ENCODE data around the gene PIEZO2. TPM values are rescaled to one million over a fixed set of nuclear protein-coding genes. Genes with fewer than 3 reads are reported as not detected.

The PIEZO2 gene
- polyA plus RNA-seq, 1 experiment, result 2.8 TPM

GRCh38 chr18:10997885-10998284 is 151.5 kb downstream of the PIEZO2 start:
- Histone ChIP-seq H3K4me3 (ENCODE audit: low read depth, low read length) (no peak overlapping the region), H3K27ac (ENCODE audit: low read depth, low read length) (no peak overlapping the region), H3K27me3 (ENCODE audit: control insufficient read depth, insufficient read depth, low read length) (no peaks in the 10 kb centered on the region), H3K9me3 (ENCODE audit: control insufficient read depth, insufficient read depth, low read length) (no peaks in the 10 kb centered on the region; the same call in 1 of the 2 replicates)
- ChIA-PET POLR2A (no interaction called here), CTCF (no interaction called here)
- DNase-seq (ENCODE audit: low read depth, low spot score), result no peak
- no peak for TF ChIP-seq CTCF (IDR thresholded peaks at IDR 0.05; ENCODE audit: low read depth, low read length)

DNA sequence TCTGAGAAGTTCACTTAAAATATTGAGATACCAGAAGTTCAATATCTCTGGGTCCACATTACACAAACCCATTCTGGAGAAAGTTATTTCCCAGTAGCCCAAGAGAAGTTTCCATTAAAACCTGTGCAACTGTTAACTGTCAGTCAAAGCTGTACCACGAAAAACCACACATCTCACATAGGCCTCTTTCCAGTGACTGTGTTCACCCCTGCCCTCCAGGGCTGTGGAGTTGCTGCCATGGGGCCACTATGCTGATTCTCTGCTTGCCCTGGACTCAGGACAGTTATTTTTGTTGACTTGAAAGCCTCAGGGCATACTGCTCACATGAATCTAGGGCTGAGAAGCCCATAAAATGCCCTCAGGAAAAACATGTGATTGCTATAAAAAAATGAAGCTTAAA is 153.8 kb downstream of the PIEZO2 start:
- CTCF ChIA-PET, result no interaction called here
- POLR2A ChIA-PET, result no interaction called here
- DNase-seq (ENCODE audit: low read depth, low spot score), result no peak

GRCh38 chr18:10989486-10989885 is 159.9 kb downstream of the PIEZO2 start:
- no peak overlapping the region for H3K27ac ChIP-seq (ENCODE audit: low read depth, low read length)
- no peak overlapping the region for H3K4me3 ChIP-seq (ENCODE audit: low read depth, low read length)
- H3K9me3 ChIP-seq (ENCODE audit: control insufficient read depth, insufficient read depth, low read length), result no peaks in the 10 kb centered on the region
- DNase-seq (ENCODE audit: low read depth, low spot score), result no peak
- no peaks in the 10 kb centered on the region for H3K27me3 ChIP-seq (ENCODE audit: control insufficient read depth, insufficient read depth, low read length)
- ChIA-PET POLR2A (no interaction called here), CTCF (no interaction called here)
- TF ChIP-seq CTCF (IDR thresholded peaks at IDR 0.05; ENCODE audit: low read depth, low read length), result no peak

More for the DNA sequence above, 153.8 kb downstream of the PIEZO2 start:
- Histone ChIP-seq H3K27ac (ENCODE audit: low read depth, low read length) (no peak overlapping the region), H3K27me3 (ENCODE audit: control insufficient read depth, insufficient read depth, low read length) (no peaks in the 10 kb centered on the region), H3K4me3 (ENCODE audit: low read depth, low read length) (no peak overlapping the region), H3K9me3 (ENCODE audit: control insufficient read depth, insufficient read depth, low read length) (no peaks in the 10 kb centered on the region; the same call in 1 of the 2 replicates)
- TF ChIP-seq CTCF (IDR thresholded peaks at IDR 0.05; ENCODE audit: low read depth, low read length), result no peak

DNA sequence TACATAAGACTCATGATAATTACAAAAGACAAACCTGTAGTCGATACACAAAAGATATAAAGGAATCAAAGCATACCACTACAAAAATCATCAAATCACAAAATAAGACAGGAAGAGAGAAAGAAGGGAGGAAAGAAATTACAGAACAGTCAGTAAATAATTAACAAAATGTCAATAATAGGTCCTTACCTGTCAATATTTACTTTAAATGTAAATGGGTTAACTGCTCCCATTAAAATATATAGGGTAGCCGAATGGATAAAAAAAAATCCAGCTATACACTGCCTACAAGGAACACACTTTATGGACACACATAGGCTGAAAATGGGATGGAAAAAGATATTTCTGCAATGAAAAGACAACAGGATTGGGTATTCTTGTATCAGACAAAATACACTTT is 163.7 kb downstream of the PIEZO2 start:
- no peaks in the 10 kb centered on the region for H3K9me3 ChIP-seq (ENCODE audit: control insufficient read depth, insufficient read depth, low read length)
- CTCF ChIA-PET, result no interaction called here
- no peak for DNase-seq (ENCODE audit: low read depth, low spot score)
- no peak overlapping the region for H3K4me3 ChIP-seq (ENCODE audit: low read depth, low read length)
- POLR2A ChIA-PET, result no interaction called here
- H3K27me3 ChIP-seq (ENCODE audit: control insufficient read depth, insufficient read depth, low read length), result no peaks in the 10 kb centered on the region
- no peak overlapping the region for H3K27ac ChIP-seq (ENCODE audit: low read depth, low read length)
- TF ChIP-seq CTCF (IDR thresholded peaks at IDR 0.05; ENCODE audit: low read depth, low read length), result no peak

DNA sequence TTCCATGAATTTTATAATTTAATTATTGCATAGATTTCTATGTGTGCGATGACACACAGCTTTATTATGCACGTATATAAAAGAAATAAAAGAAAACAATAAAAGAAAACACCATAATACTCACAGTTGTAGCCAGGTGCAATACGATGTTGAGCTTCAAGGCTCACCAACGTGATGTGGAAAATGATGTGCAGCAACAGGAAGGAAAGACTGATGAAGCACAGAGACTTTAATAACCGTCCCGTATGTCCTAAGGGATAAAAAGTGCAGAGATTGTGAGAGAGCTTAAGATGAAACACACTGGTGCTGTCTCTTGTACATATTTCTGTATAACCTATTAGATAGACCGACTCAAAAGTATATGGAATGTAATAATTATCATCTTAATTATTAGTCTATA is 170.0 kb downstream of the PIEZO2 start:
- ChIA-PET POLR2A (no interaction called here), CTCF (interaction anchor here (0.8 kb wide), 1 partner anchor 62 kb away, joined by 3 read pairs; no protein-coding TSS in a partner anchor)
- DNase-seq (ENCODE audit: low read depth, low spot score), result no peak

More for the DNA sequence above, 170.0 kb downstream of the PIEZO2 start:
- Histone ChIP-seq H3K9me3 (ENCODE audit: control insufficient read depth, insufficient read depth, low read length) (no peaks in the 10 kb centered on the region), H3K27ac (ENCODE audit: low read depth, low read length) (no peak overlapping the region), H3K27me3 (ENCODE audit: control insufficient read depth, insufficient read depth, low read length) (no peaks in the 10 kb centered on the region), H3K4me3 (ENCODE audit: low read depth, low read length) (no peak overlapping the region)
- no peak for TF ChIP-seq CTCF (IDR thresholded peaks at IDR 0.05; ENCODE audit: low read depth, low read length)
